ENCODE results near the gene SLC9A9.

SLC9A9 gene

DNA sequence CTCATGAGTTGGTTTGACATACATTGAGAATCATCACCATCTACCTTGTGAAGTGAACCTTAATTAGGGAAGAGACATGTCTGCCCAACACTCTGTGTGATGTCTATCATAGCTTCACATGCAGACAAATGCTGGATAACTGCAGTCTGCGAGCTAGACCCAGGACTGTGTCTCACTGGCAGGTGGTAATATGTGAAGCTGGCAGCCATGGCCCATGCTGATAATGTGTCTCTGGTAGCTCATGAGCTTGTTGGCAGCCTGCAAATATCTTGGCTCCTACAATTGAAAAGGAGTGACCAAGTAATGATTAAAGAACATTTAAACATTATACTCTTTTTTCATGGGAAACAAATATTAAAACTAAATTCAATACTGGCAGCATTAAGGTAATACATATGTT, 493.9 kb downstream of the SLC9A9 start:
- Histone ChIP-seq H3K4me3 (replicated peaks; ENCODE audit: insufficient read depth, low read length) (no peak overlapping the region), H3K27ac (replicated peaks) (no peak overlapping the region), H3K27me3 (ENCODE audit: insufficient read depth, poor library complexity, severe bottlenecking) (peaks cover 2% of the 10 kb centered on the region)
- no peak for DNase-seq (ENCODE audit: low read depth in 1 of 2, low spot score in 1 of 2)
- TF ChIP-seq POLR2AphosphoS5 (IDR thresholded peaks at IDR 0.05; ENCODE audit: low read depth) = no peak
- TF ChIP-seq GABPA (IDR thresholded peaks at IDR 0.05; ENCODE audit: low read depth) = no peak
- TF ChIP-seq SPI1 (IDR thresholded peaks at IDR 0.05; ENCODE audit: borderline replicate concordance, low read depth) = no peak

DNA sequence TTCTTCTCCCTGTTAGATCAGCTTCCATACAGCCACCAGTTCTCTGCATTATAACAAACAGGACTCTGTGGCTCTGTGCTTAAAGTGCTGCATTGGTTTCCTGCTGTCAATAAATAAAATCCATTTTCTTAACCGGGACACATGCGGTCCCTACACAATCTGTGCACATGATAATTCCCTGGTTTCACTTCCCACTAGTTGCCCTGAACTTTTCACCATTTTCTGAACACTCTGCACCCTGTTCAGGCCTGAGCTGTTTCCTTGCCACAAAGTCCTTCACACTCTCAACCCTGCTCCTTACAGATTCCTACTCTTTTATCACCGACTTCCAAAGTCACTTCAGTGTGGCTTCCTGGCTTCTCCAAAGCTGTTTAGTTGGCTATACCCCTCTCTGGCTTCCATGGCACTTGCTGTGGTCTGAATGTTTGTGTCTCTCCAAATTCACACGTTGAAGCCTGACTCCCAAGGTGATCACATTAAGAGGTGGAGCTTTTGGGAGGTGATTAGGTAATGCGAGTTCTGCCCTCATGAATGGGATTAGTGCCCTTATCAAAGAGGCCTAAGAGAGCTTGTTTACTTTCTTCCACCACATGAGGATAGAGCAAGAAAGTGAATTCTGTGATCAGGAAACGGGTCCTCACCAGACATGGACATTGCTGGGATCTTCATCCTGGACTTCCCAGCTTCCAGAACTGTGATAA, 495.3 kb downstream of the SLC9A9 start:
- Histone ChIP-seq H3K27ac (replicated peaks) (no peak overlapping the region), H3K27me3 (ENCODE audit: insufficient read depth, poor library complexity, severe bottlenecking) (no peaks in the 10 kb centered on the region), H3K4me3 (replicated peaks; ENCODE audit: insufficient read depth, low read length) (no peak overlapping the region)
- TF ChIP-seq GABPA (IDR thresholded peaks at IDR 0.05; ENCODE audit: low read depth) (no peak), SPI1 (IDR thresholded peaks at IDR 0.05; ENCODE audit: borderline replicate concordance, low read depth) (no peak), POLR2AphosphoS5 (IDR thresholded peaks at IDR 0.05; ENCODE audit: low read depth) (no peak)
- TF ChIP-seq, protein P1, sequence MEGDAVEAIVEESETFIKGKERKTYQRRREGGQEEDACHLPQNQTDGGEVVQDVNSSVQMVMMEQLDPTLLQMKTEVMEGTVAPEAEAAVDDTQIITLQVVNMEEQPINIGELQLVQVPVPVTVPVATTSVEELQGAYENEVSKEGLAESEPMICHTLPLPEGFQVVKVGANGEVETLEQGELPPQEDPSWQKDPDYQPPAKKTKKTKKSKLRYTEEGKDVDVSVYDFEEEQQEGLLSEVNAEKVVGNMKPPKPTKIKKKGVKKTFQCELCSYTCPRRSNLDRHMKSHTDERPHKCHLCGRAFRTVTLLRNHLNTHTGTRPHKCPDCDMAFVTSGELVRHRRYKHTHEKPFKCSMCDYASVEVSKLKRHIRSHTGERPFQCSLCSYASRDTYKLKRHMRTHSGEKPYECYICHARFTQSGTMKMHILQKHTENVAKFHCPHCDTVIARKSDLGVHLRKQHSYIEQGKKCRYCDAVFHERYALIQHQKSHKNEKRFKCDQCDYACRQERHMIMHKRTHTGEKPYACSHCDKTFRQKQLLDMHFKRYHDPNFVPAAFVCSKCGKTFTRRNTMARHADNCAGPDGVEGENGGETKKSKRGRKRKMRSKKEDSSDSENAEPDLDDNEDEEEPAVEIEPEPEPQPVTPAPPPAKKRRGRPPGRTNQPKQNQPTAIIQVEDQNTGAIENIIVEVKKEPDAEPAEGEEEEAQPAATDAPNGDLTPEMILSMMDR (IDR thresholded peaks at IDR 0.05; ENCODE audit: insufficient read depth, low read length) = no peak
- TF ChIP-seq, protein P2, sequence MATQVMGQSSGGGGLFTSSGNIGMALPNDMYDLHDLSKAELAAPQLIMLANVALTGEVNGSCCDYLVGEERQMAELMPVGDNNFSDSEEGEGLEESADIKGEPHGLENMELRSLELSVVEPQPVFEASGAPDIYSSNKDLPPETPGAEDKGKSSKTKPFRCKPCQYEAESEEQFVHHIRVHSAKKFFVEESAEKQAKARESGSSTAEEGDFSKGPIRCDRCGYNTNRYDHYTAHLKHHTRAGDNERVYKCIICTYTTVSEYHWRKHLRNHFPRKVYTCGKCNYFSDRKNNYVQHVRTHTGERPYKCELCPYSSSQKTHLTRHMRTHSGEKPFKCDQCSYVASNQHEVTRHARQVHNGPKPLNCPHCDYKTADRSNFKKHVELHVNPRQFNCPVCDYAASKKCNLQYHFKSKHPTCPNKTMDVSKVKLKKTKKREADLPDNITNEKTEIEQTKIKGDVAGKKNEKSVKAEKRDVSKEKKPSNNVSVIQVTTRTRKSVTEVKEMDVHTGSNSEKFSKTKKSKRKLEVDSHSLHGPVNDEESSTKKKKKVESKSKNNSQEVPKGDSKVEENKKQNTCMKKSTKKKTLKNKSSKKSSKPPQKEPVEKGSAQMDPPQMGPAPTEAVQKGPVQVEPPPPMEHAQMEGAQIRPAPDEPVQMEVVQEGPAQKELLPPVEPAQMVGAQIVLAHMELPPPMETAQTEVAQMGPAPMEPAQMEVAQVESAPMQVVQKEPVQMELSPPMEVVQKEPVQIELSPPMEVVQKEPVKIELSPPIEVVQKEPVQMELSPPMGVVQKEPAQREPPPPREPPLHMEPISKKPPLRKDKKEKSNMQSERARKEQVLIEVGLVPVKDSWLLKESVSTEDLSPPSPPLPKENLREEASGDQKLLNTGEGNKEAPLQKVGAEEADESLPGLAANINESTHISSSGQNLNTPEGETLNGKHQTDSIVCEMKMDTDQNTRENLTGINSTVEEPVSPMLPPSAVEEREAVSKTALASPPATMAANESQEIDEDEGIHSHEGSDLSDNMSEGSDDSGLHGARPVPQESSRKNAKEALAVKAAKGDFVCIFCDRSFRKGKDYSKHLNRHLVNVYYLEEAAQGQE (IDR thresholded peaks at IDR 0.05; ENCODE audit: insufficient replicate concordance, low read depth) = no peak
- no peak for DNase-seq (ENCODE audit: low read depth in 1 of 2, low spot score in 1 of 2)

DNA sequence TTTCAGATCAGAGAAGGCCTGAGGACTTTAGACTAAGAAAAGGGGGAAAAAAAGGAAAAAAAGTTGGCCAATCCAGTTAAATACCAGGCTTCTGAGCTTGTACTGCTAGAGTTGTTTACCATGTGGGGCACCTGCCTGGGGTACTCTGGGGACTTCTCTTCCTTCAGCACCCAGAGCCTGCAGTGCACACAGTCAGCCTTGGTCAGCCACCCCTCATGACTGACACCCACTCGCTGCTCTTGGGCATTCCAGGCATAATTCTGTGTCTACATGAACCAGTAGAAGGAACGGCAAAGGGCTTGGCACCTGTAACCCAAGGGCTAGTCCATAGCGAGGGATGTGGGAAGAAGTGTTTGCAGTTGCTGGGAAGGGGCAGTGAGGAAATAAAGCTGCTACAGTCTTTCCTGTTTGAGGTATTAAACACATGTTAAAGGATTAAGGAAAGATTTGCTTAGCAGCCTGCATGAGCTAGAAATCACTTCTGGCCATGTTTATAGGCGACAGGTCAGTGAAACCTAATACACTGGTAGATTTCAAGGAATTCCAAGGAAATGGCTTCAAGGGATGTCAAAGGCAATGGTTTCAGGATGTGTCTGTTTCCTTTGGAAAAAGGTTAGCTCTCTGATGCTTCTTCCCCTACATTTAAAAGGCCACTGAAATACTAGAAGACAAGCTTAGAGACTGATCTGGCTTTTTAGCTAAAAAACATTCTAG, 496.2 kb downstream of the SLC9A9 start:
- no peaks in the 10 kb centered on the region for H3K27me3 ChIP-seq (ENCODE audit: insufficient read depth, poor library complexity, severe bottlenecking)
- TF ChIP-seq SPI1 (IDR thresholded peaks at IDR 0.05; ENCODE audit: borderline replicate concordance, low read depth) = no peak
- H3K4me3 ChIP-seq (replicated peaks; ENCODE audit: insufficient read depth, low read length) = no peak overlapping the region
- DNase-seq (ENCODE audit: low read depth in 1 of 2, low spot score in 1 of 2) = no peak
- no peak overlapping the region for H3K27ac ChIP-seq (replicated peaks)

DNA sequence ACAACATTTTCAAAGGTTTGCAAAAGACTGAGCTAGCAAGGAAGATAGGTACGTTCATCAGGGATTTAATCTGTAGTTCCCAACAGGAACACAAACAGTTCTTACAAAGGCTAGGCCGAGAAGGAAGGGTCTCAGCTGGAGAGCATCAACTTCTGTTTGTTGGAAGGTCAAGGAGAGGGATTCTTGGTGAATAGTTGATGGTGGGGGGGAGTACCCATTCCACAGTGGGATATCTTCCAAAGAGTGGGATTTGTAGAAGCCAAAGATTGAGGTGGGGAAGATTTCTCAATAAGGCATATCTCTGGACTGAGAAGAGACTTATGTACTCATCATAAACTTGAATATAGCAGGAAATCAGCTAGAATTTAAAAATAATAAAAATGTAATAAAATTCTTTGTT, 496.9 kb downstream of the SLC9A9 start:
- DNase-seq (ENCODE audit: low read depth in 1 of 2, low spot score in 1 of 2) = no peak
- no peak for TF ChIP-seq GABPA (IDR thresholded peaks at IDR 0.05; ENCODE audit: low read depth)
- TF ChIP-seq, protein P1 (IDR thresholded peaks at IDR 0.05; ENCODE audit: insufficient read depth, low read length) = no peak
- no peak for TF ChIP-seq POLR2AphosphoS5 (IDR thresholded peaks at IDR 0.05; ENCODE audit: low read depth)
- TF ChIP-seq, protein P2 (IDR thresholded peaks at IDR 0.05; ENCODE audit: insufficient replicate concordance, low read depth) = no peak
- TF ChIP-seq SPI1 (IDR thresholded peaks at IDR 0.05; ENCODE audit: borderline replicate concordance, low read depth) = no peak
- Histone ChIP-seq H3K27me3 (ENCODE audit: insufficient read depth, poor library complexity, severe bottlenecking) (no peaks in the 10 kb centered on the region), H3K4me3 (replicated peaks; ENCODE audit: insufficient read depth, low read length) (no peak overlapping the region), H3K27ac (replicated peaks) (no peak overlapping the region)

Measured in HL-60 (cell line).